CD14-positive monocyte (primary cell): ENCODE data around the gene CHAMP1. TPM values are rescaled to one million over a fixed set of nuclear protein-coding genes. Genes with fewer than 3 reads are reported as not detected.

ENCODE experiments used
- DNase-seq, 3 donors: peaks; one replicate each; pipeline ENCODE4 v3.0.0-alpha.2; 2011 to 2022
- H2AFZ ChIP-seq: 2 replicates; pipeline ENCODE4 v1.6.0; 2012; ENCODE audit warnings: mild to moderate bottlenecking, low read depth, low read length, inconsistent platforms; ENCODE audit not compliant: insufficient read depth, poor library complexity, severe bottlenecking
- H3K27ac ChIP-seq, 2 donors: 1 replicate in 1 of 2; 2 replicates in 1 of 2; pipeline ENCODE4 v1.5.1; 2012 to 2013; ENCODE audit warnings: low read length in 2 of 2, control low read depth in 1 of 2, inconsistent platforms in 1 of 2, low read depth in 1 of 2, mild to moderate bottlenecking in 1 of 2
- H3K27me3 ChIP-seq, 2 donors: one replicate each; pipeline versions ENCODE4 v1.6.0 to v1.6.1; 2011 to 2013; ENCODE audit warnings: low read length in 2 of 2; ENCODE audit not compliant: control insufficient read depth in 2 of 2, insufficient read depth in 2 of 2
- H3K36me3 ChIP-seq, 2 donors: replicated peaks in 1 of 2; 1 replicate in 1 of 2; 2 replicates in 1 of 2; pipeline versions ENCODE4 v1.5.1 to v1.6.1; 2012 to 2013; ENCODE audit warnings: low read length in 2 of 2, control low read depth in 1 of 2, inconsistent platforms in 1 of 2, mild to moderate bottlenecking in 1 of 2; ENCODE audit not compliant: insufficient read depth in 2 of 2, control insufficient read depth in 1 of 2
- H3K4me1 ChIP-seq, 2 donors: 1 replicate in 1 of 2; 2 replicates in 1 of 2; pipeline versions ENCODE4 v1.5.1 to v1.6.1; 2012 to 2013; ENCODE audit warnings: low read length in 2 of 2, control low read depth in 1 of 2, inconsistent platforms in 1 of 2, mild to moderate bottlenecking in 1 of 2, moderate library complexity in 1 of 2; ENCODE audit not compliant: insufficient read depth in 2 of 2, control insufficient read depth in 1 of 2
- H3K4me2 ChIP-seq: replicated peaks from 2 replicates; pipeline ENCODE3; 2012; ENCODE audit warnings: low read length, moderate library complexity, mild to moderate bottlenecking; ENCODE audit not compliant: poor library complexity, severe bottlenecking; ENCODE audit errors: extremely low read depth
- H3K4me3 ChIP-seq, 3 experiments: fragments of 200-600 bp in 1 of 3; sonication (generic) in 1 of 3; replicated peaks in 1 of 3; 1 replicate in 2 of 3; 2 replicates in 1 of 3; pipeline ENCODE4 v1.5.1; 2011 to 2013; ENCODE audit warnings: low read length in 3 of 3, mild to moderate bottlenecking in 3 of 3, control low read depth in 2 of 3, low read depth in 2 of 3, inconsistent platforms in 1 of 3, moderate library complexity in 1 of 3
- H3K79me2 ChIP-seq: 2 replicates; pipeline ENCODE4 v1.6.0; 2012; ENCODE audit warnings: mild to moderate bottlenecking, control low read depth, inconsistent platforms, low read length, moderate library complexity; ENCODE audit not compliant: insufficient read depth
- H3K9ac ChIP-seq: 2 replicates; pipeline ENCODE4 v1.6.0; 2017; ENCODE audit warnings: low read length, mild to moderate bottlenecking; ENCODE audit not compliant: insufficient read depth, poor library complexity, severe bottlenecking
- H3K9me3 ChIP-seq, 2 donors: replicated peaks in 1 of 2; 1 replicate in 1 of 2; 2 replicates in 1 of 2; pipeline versions ENCODE4 v1.5.1 to v1.6.1; 2012 to 2013; ENCODE audit warnings: low read length in 2 of 2, control low read depth in 1 of 2; ENCODE audit not compliant: control insufficient read depth in 1 of 2, insufficient read depth in 1 of 2
- H4K20me1 ChIP-seq: 2 replicates; pipeline ENCODE4 v1.6.0; 2012; ENCODE audit warnings: mild to moderate bottlenecking, low read length, control low read depth, moderate library complexity; ENCODE audit not compliant: insufficient read depth
- H3K27ac Mint-ChIP-seq, 7 donors: one replicate each; pipeline ENCODE4 v1.8.0; 2020; ENCODE audit warnings: mild to moderate bottlenecking in 7 of 7, mixed read lengths in 7 of 7, moderate library complexity in 6 of 7, inconsistent platforms in 2 of 7
- H3K27me3 Mint-ChIP-seq, 3 donors: one replicate each; pipeline ENCODE4 v1.8.0; 2021 to 2022; ENCODE audit warnings: low read depth in 3 of 3, mild to moderate bottlenecking in 3 of 3, mixed read lengths in 3 of 3, moderate library complexity in 3 of 3, inconsistent platforms in 1 of 3
- H3K36me3 Mint-ChIP-seq, 2 donors: one replicate each; pipeline ENCODE4 v1.8.0; 2020; ENCODE audit warnings: mixed read lengths in 2 of 2, inconsistent platforms in 1 of 2, mild to moderate bottlenecking in 1 of 2
- H3K4me1 Mint-ChIP-seq: one replicate; pipeline ENCODE4 v1.8.0; 2020; ENCODE audit warnings: mild to moderate bottlenecking, mixed read lengths
- H3K4me3 Mint-ChIP-seq, 2 donors: one replicate each; pipeline ENCODE4 v1.8.0; 2020; ENCODE audit warnings: mild to moderate bottlenecking in 2 of 2, mixed read lengths in 2 of 2, moderate library complexity in 1 of 2
- H3K9me3 Mint-ChIP-seq, 7 donors: one replicate each; pipeline ENCODE4 v1.8.0; 2020 to 2022; ENCODE audit warnings: mixed read lengths in 7 of 7, mild to moderate bottlenecking in 6 of 7, moderate library complexity in 6 of 7, inconsistent platforms in 2 of 7
- CTCF ChIP-seq: fragments of 200-600 bp; IDR thresholded peaks from one replicate; pipeline ENCODE4 v1.8.0; 2022; ENCODE audit warnings: antibody characterized with exemption, mild to moderate bottlenecking
- WGBS: methylation state at CpG from one replicate; pipeline ENCODE4 v1.1.5; 2013; ENCODE audit warnings: missing lambda C conversion rate; ENCODE audit not compliant: insufficient coverage; 5-methylcytosine and 5-hydroxymethylcytosine counted together
- intact Hi-C, 2 donors: fragments of 100-400 bp; cut with micrococcal nuclease; formaldehyde crosslinking; loops; one replicate each; pipeline versions ENCODE4 v1.15.0 to v1.15.1; 2023
- polyA plus RNA-seq, 3 donors: library from polyadenylated mRNA; depleted of rRNA in 1 of 3; unstranded in 2 of 3; stranded (reverse) in 1 of 3; fragments of 300-500 nt in 2 of 3; fragments of >200 nt in 1 of 3; fragmentation: Illumina TruSeq in 2 of 3; gene quantifications; 1 replicate in 2 of 3; 2 replicates in 1 of 3; pipeline ENCODE4 v1.2.3, GENCODE V29; 2012 to 2021

The CHAMP1 gene
- polyA plus RNA-seq, 3 donors, result 8.9 to 12.9 (median 9.2) TPM

- Histone ChIP-seq H3K9ac (no peak overlapping the region), H3K27ac (no peak overlapping the region), H3K4me1 (no peaks in the 10 kb centered on the region), H3K27me3 (no peaks in the 10 kb centered on the region), H3K79me2 (peaks cover 4% of the 10 kb centered on the region), H3K4me3 (no peak overlapping the region), H3K4me2 (no peak overlapping the region), H3K36me3 (peaks cover 48 to 73% of the 10 kb centered on the region in 2 donors), H3K9me3 (no peaks in the 10 kb centered on the region), H4K20me1 (no peaks in the 10 kb centered on the region), H2AFZ (no peak overlapping the region)
- H3K27ac Mint-ChIP-seq, result no peak overlapping the region
- intact Hi-C loops, result no loop called here
- H3K4me1 Mint-ChIP-seq, result no peaks in the 10 kb centered on the region
- WGBS, result no CpG with 5 or more reads among the region's 5 CpGs
- no peak for TF ChIP-seq CTCF
- no peak overlapping the region for H3K4me3 Mint-ChIP-seq
- H3K27me3 Mint-ChIP-seq, result no peaks in the 10 kb centered on the region
- DNase-seq, result no peak
- peaks cover 0 to 2% (median 0%) of the 10 kb centered on the region in 7 donors for H3K9me3 Mint-ChIP-seq
- H3K36me3 Mint-ChIP-seq, result peaks cover 62 to 94% of the 10 kb centered on the region in 2 donors
Measured at GRCh38 chr13:114296902-114297301, 17.4 kb upstream of the CHAMP1 start.

- H3K27me3 Mint-ChIP-seq, result peaks cover 0 to 3% (median 0%) of the 10 kb centered on the region in 3 donors
- H3K36me3 ChIP-seq, result peaks cover 50 to 80% of the 10 kb centered on the region in 2 donors
Measured at GRCh38 chr13:114298866-114299265, 15.4 kb upstream of the CHAMP1 start.

More at GRCh38 chr13:114298866-114299265, 15.4 kb upstream of the CHAMP1 start:
- Histone ChIP-seq H3K9me3 (no peaks in the 10 kb centered on the region), H3K27ac (no peak overlapping the region), H4K20me1 (no peaks in the 10 kb centered on the region), H3K79me2 (no peaks in the 10 kb centered on the region), H3K4me2 (no peak overlapping the region), H2AFZ (no peak overlapping the region), H3K9ac (no peak overlapping the region), H3K27me3 (no peaks in the 10 kb centered on the region), H3K4me3 (no peak overlapping the region), H3K4me1 (no peaks in the 10 kb centered on the region)
- no peak overlapping the region for H3K4me3 Mint-ChIP-seq
- TF ChIP-seq CTCF, result no peak
- DNase-seq, result no peak
- no peaks in the 10 kb centered on the region for H3K4me1 Mint-ChIP-seq
- H3K9me3 Mint-ChIP-seq, result no peaks in the 10 kb centered on the region
- WGBS, result 96% methylated on average over 12 of the region's 12 CpGs
- peaks cover 66 to 94% of the 10 kb centered on the region in 2 donors for H3K36me3 Mint-ChIP-seq
- H3K27ac Mint-ChIP-seq, result peak overlapping the region in 2 of 7 donors; percentile 66 to 84
- intact Hi-C loops, result no loop called here
